Endometrial microvascular endothelial cells (primary cell): ENCODE measurements around the gene LIME1. TPM values are rescaled to one million over a fixed set of nuclear protein-coding genes. Genes with fewer than 3 reads are reported as not detected.

Experiments used
- in situ Hi-C: cut with HindIII; loops from 2 replicates; pipeline ENCODE4 v1.10.0; 2017; ENCODE audit warnings: low sequenced_read_pairs, low pct_unique_long_range_greater_than_20kb; ENCODE audit errors: inconsistent ontology term
- total RNA-seq: library from RNA; depleted of rRNA; stranded (reverse); fragments of >200 nt; gene quantifications from one replicate; pipeline ENCODE4 v1.2.3, GENCODE V29; 2015; ENCODE audit errors: inconsistent ontology term

The LIME1 gene
- total RNA-seq, 1 donor from 2014 or later, result 9.3 TPM

DNA sequence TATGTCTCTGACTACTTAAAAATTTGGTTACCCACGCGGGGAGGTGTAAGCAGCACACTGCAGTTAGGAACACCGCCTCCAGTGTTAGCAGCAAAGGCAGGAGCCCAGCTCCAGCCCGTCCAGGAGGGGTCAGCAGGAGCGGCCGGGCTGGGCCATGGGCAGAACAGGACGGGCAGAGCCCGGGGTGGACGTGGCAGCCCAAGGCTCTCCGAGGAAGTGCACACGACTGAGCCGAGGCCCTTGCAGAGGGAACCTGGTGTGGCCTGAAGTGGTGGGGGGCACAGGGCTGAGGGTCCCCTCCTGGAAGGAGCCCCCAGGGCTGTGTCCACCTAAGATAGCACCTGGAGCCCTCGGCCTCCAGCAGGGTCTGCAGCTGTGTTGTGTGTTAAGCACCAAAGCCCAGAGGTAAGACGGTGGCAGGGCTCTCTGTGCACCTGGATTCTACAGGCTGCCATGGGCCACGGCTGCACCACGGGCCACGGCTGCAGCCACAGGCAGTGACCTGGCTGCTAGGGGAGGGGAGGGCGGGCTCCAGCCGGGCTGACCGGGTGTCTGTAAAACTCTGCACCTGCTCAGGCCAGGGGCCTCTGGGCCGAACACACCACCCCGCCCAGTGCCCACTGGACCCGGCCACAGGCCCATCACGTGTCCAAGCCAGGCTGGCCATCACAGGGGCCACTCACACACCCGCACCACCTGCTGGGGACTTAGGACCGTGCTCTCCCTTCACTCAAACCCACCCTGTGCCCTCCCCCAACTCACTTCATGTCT lies 9.7 kb downstream of the LIME1 start:
- in situ Hi-C loops, result no loop called here

DNA sequence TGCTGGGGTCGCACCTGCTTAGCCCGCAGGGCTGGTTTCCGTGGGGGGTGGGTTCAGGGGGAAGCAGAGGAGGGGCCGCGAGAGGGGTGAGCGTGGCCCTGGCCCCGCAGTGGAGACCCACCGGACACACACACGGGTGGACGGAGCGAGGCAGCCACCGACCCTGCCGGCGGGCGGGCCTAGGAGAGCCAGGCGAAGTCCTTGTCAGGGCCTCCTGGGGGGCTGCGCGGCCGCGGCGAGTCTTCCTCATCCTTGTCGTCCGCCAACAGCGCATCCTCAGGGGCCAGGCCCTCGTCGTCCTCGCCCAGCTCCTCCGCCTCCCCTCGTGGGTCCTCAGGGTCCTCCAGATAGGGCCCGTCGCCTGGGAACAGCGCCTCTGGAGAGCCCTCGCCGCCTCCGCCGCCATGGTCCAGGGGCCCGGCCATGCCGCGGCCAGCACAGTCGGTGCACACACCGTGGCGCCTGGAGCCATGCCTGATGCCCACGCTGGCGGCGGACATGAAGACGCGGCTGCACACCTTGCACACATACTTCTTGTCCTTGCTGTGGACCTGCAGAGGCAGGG lies 10.4 kb downstream of the LIME1 start:
- in situ Hi-C loops, result no loop called here

DNA sequence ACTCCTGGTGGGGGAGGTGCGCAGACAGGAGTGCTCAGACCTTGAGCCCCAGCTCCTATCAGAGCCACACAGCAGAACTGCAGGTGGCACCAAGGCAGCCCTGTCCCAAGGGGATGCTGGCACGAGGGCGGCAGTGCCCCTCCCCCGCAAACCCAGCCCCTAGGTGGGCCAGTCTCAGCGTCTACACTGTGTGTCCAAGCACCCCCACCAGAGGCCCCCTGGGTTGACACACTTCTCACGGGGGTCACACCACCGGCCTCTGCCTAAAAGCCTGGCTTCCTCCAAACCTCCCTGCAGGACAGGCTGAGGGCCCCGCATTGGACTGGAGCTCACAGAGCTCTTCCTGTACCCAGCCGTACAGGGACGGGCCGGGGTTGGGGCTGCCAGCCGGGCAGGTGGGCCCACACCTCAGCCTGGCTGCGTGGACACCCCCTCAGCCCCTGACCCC lies 11.2 kb downstream of the LIME1 start:
- in situ Hi-C loops, result no loop called here

DNA sequence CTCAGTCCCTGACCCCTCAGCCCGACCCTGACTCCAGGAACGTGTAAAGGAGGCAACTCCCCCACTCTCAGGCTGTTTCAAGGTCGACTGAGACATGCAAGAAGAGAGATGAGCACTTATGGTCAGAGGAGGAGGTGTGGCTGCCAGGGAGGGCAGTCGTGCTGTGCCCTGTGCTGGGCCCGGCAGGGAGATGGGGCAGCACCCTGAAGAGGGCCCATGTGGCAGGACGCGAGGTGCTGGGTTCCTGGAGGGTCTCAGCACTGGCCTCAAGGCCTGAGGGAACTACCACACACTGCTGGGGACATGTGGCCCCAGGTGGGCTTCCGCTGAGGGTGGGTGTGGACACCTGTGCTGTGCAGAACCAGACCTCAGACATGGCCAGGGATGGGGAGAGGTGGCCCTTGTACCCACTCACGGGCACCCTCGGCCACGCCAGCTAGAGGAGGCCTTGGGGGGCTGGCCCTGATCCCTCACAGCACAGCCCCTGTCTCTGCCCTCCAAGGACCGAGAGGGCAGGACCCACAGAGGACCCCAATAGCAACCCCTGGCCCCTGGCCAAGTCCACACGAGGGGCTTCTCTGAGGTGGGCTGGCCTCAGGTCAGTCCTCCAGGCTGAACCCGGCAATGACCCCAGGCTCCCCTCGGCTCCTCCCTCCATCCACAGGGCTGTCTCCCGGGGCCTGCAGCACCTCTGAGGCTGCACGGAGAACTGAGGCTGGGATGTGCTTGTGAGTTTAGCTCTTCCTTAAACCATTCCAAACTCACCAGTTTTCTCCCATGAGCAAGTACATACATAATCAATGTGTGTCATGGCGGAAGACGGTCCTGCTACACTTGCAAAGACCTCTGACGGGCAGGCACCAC lies 11.8 kb downstream of the LIME1 start:
- in situ Hi-C loops, result no loop called here

DNA sequence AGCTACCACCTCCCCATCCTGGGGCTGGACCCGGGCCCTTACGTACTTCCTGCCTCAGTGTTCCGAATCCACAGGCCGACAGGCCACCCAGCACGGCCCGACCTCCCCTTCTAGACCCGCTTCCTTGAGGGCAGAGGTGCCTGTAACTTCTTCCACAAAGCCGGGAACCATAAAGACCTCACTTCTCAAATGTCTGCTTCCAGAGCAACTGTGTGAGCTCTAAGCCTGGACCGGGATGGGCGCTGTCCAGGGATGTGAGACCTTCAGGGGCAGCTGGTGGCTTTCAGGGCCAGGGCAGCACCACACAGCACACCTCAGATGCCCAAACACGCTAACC lies 12.4 kb downstream of the LIME1 start:
- in situ Hi-C loops, result no loop called here

DNA sequence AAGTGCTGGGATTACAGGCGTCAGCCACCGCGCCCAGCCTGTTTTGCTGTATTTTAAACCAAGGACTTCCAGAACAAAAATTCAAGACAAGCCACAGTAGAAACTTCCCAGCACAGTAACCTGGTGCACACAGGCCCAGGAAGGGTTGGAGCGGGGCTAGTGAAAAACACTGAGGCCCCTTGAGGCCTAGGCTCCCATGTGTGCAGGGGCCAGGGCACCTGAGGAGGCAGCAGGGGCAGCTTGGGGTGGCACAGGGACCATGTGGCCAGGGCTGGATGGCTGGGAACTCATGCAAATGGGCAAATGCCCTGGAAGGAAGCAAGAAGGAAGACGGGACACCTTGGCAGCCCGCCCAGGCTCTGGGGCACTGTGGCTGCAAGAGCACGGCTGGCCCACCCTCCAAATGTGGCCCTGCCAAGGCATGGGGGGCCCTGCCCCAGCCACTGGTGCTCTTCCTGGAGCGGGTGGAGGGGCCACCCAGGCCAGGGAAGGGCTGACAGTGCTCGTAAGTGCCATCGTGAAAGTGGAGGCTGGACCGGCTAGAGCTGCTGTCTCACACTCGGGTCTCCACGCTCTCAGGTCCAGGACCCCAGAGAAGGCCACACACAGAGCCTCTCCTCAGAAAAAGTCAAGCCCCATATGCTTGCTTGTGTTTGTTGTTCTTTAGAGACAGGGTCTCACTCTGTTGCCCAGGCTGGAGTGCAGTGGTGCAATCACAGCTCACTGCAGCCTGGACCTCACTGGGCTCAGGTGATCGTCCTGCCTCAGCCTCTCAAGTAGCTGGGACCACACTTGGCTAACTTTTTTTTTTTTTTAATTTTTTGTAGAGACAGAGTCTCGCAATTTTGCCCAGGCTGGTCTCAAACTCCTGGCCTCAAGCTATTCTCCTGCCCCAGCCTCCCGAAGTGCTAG lies 13.4 kb downstream of the LIME1 start:
- in situ Hi-C loops, result no loop called here

GRCh38 chr20:63750807-63751470 lies 14.5 kb downstream of the LIME1 start:
- in situ Hi-C loops, result no loop called here

GRCh38 chr20:63751471-63752271 lies 15.2 kb downstream of the LIME1 start:
- in situ Hi-C loops, result no loop called here

- in situ Hi-C loops, result no loop called here
Measured at GRCh38 chr20:63752411-63753101, 16.1 kb downstream of the LIME1 start.

DNA sequence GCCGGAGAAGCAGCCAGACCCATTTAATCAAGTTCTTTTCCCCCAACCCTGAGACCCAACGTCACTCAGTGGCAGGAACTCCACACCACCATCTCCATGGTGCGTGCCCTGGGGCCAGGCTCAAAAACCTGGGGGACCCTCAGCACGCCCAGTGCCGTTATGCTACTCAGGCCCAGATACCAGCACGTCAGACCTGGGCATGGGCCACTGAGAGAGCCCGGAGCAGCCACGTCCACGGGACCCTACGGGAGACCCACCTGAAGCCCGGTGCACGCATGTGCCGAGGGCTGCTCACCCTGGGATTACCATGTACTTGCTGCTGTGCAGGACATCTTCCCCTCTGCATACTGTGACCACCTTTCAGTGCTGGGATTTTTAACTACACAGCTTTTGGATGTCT lies 16.9 kb downstream of the LIME1 start:
- in situ Hi-C loops, result no loop called here

GRCh38 chr20:63754008-63754407 lies 17.5 kb downstream of the LIME1 start:
- in situ Hi-C loops, result no loop called here

- in situ Hi-C loops, result no loop called here
Measured at GRCh38 chr20:63755933-63756647, 19.6 kb downstream of the LIME1 start.

- in situ Hi-C loops, result no loop called here
Measured at GRCh38 chr20:63756648-63756991, 20.2 kb downstream of the LIME1 start.

DNA sequence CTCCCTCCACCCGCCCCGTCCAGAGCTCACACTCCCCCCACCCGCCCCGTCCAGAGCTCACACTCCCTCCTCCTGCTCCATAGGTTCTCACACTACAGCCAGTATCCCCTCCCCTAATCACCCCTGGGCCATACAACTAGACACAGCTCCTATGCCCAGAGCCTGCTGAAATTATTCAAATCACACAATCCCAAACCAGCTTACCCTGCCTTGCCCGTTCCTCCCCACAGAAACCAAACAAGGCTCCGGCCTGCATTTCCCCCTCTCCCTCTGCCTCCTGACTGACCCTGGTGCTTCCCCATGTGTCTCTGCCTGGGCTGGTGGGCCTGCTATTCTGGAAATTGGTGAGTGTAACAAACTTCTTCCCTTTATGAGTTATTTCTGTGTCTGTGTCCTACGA lies 21.7 kb downstream of the LIME1 start:
- in situ Hi-C loops, result no loop called here

GRCh38 chr20:63759377-63759901 lies 23.0 kb downstream of the LIME1 start:
- in situ Hi-C loops, result no loop called here

- in situ Hi-C loops, result no loop called here
Measured at GRCh38 chr20:63765082-63765873, 28.8 kb downstream of the LIME1 start.
